SIG-M5 treated with dmso at 0.1 percent for 504 hours (cell line): Measurements from ENCODE around the gene DCUN1D4.
A peak's percentile ranks its signal among the peaks of the same experiment; 100 is the strongest.

ENCODE experiments used
- DNase-seq: peaks from one replicate; lab custom pipeline; 2025; ENCODE audit not compliant: unreplicated experiment; lab: John Stamatoyannopoulos, UW

Gene DCUN1D4

GRCh38 chr4:51853027-51853682 is 10.2 kb downstream of the DCUN1D4 start:
- DNase-seq = no peak

- DNase-seq = no peak
Observed at GRCh38 chr4:51855270-51855669, 12.3 kb downstream of the DCUN1D4 start.

GRCh38 chr4:51855751-51856150 is 12.8 kb downstream of the DCUN1D4 start:
- no peak for DNase-seq

GRCh38 chr4:51858605-51859202 is 15.8 kb downstream of the DCUN1D4 start:
- DNase-seq = no peak

GRCh38 chr4:51859476-51860031 is 16.6 kb downstream of the DCUN1D4 start:
- DNase-seq = no peak

GRCh38 chr4:51862199-51862598 is 19.2 kb downstream of the DCUN1D4 start:
- DNase-seq = no peak

- DNase-seq = no peak
Observed at GRCh38 chr4:51862781-51863180, 19.8 kb downstream of the DCUN1D4 start.

- no peak for DNase-seq
Observed at GRCh38 chr4:51865717-51866116, 22.8 kb downstream of the DCUN1D4 start.

GRCh38 chr4:51866835-51867234 is 23.9 kb downstream of the DCUN1D4 start:
- DNase-seq = no peak

- no peak for DNase-seq
Observed at GRCh38 chr4:51867689-51868448, 24.9 kb downstream of the DCUN1D4 start.

- DNase-seq = no peak
Observed at GRCh38 chr4:51868449-51868847, 25.5 kb downstream of the DCUN1D4 start.

- no peak for DNase-seq
Observed at GRCh38 chr4:51870441-51871188, 27.7 kb downstream of the DCUN1D4 start.

GRCh38 chr4:51872283-51872997 is 29.5 kb downstream of the DCUN1D4 start:
- DNase-seq = no peak

- no peak for DNase-seq
Observed at GRCh38 chr4:51874551-51874950, 31.6 kb downstream of the DCUN1D4 start.

- DNase-seq = no peak
Observed at GRCh38 chr4:51878431-51878830, 35.5 kb downstream of the DCUN1D4 start.

- no peak for DNase-seq
Observed at GRCh38 chr4:51880016-51880915, 37.3 kb downstream of the DCUN1D4 start.

GRCh38 chr4:51884055-51884454 is 41.1 kb downstream of the DCUN1D4 start:
- DNase-seq = peak; percentile 2

- no peak for DNase-seq
Observed at GRCh38 chr4:51884606-51885005, 41.7 kb downstream of the DCUN1D4 start.

- DNase-seq = peak; percentile 60
Observed at GRCh38 chr4:51885363-51885762, 42.4 kb downstream of the DCUN1D4 start.

- DNase-seq = no peak
Observed at GRCh38 chr4:51890760-51891159, 47.8 kb downstream of the DCUN1D4 start.
